Activated CD4-positive, alpha-beta T cell treated with anti-CD3 and anti-CD28 coated beads, Interleukin-2, Interleukin-6, amounts not matched to agents 100 ng/mL and 50 ng/mL, durations not matched to agents 16 hours and 8 hours (primary cell): ENCODE measurements around the gene SCARF2.
"Not testable (repeated sequence)": the region's sequence is repeated elsewhere in the genome, so short reads cannot be mapped to it uniquely, and the experiment has no call there.

ENCODE experiments used
- DNase-seq: peaks from one replicate; pipeline ENCODE4 v3.0.0-alpha.2; 2020

The SCARF2 gene

DNA sequence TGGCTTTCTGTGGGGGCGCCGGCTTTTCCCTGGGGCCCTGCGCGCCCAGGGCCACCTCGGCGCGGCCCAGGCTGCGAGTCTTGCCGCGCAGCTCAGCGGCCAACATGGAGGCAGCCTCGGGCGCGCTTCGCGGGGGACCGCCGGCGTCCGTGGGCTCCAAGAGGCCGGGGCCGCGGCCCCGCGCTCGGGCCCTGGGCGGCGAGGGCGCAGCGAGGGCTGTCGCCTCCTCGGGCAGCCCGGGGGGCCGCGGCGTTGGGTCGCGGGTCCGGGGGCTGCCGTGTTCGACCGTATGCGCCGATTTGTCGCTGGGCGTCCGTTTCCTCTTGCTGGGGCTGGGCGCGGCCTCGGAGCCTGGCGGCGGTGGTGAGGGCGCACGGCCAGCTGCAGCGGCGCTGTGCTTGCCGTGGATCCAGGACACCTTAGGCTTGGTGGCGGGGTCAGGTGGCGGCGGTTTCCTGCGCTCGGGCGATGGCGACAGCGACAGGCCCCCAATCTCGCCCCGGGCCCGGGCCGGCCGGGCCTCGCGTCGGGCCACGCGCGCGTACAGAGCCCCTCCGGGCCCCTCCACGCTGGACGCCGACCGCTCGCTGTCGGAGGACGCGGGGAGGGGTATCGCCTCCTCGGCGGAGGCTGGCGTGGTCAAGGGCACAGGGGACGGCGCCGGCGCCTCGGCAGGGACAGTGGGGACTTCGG lies 11.9 kb downstream of the SCARF2 start:
- no peak for DNase-seq

DNA sequence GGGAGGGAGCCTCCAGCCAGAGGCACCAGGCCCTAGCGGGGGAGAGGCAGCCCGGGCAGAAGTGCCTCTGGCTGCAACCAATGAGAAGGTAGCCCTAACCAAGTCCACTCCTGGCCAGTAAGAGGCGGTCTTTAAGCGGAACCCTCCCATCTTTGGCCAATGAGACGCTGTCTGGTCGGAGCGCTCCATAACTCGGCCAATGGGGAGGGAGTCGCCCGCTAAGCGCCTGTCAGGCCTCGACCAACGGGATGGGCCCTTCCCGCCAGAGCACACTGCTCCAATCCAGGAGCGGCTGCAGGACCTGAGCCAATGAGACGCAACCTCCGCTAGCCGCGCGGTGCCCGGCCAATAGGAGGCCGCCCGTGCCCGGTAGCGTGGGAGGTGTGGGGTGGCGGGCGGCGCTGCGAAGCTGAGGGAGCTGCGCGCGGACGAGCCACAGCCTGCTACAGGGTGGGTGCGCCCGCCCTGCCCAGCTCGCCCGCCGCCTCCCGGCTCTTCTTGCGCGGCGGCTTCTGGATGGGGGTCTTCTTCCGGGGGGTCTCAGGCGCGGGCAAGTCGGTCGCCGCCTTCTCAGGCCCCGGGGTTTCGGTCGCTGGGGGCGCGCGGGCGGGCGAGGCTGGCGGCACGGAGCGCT lies 12.6 kb downstream of the SCARF2 start:
- DNase-seq = peak; percentile 30

DNA sequence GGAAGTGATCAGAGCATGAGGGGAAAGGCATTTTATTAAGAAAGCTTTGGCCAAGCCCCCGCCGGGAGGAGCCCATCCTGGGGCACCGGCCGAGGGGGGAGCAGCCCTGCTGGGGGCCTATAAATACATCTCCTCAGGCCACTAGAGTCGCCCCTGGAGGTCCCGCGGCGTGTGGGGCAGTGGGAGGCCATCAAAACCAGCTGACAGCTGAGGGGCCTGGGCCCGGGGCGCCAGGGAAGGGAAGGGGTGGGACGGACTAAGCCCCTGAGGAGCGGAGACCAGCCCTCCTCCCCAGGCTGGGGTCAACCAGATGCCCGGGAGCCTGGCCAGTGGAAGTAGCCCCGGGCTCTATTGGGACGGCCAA lies 13.1 kb downstream of the SCARF2 start:
- no peak for DNase-seq

DNA sequence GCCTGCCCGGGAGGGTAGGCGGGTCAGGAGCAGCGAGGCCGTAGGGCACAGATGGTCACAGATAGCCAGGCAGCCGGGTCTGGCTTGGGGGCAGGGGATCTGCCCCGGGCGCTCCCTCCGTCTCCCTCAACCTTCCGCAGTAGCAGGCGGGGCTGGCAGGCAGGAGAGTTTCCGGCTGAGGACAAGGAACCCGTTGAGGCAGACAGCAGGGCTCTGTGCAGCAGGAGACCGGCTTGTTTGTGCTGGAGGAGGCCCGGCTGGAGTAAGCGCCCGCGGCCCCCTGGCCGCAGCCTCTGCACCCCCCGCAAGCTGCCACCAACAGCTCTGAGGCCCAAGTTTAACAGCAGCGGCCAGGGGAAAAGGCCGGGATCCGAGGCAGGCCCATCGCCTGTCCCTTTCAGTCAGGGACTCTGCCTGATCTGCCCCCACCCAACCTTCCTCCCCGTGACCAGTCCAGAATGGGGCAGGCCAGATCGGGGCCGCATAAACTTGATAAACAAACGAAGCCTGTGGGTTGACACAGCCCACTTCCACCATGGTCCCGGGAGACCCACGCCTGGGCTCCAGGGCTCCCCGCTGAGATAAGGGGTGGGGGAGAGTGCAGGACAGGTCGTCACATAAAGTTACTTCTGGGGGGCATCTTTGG lies 13.6 kb downstream of the SCARF2 start:
- DNase-seq = no peak

DNA sequence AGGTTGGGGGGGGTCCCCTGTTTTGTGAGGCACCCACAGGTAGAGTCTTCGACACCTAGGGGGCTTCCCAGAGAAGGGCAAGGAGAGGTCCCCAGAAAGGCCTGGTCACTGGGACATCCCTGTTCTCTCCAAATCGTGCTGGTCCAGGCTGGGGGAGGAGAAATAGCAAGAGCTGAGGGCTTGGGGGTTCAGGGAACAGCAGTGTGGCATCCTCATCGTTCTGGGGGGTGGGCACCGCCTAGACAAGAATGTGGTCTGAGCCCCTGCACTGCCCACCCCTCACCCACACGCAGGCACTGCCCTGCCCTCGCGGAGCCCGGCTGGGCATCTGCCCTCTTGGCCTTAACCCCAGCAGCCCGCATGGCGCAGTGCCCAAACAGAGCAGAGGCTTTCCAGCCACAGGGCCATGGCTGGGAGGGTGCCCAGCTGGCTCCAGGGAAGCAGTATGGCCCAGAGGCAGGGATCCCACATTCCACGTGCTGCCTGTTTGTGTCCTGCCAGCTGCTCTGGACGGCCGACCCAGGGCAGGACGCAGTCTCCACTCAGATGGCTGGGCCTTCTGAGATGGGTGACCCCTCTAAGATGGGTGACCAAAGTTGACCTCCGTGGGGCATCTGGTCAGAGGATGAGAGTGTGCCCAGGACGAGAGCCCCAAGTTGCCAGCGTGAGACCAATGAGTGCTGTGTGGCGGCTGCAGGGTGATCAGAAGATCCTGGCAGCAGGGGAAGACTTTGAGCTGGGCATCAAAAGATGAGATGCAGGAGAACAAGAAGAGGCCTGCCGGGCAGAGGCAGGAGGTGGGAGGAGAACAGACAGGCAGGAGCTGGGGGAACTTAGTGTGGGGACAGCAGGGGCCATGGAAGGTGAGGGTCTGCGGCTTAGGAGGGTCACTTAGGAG lies 14.4 kb downstream of the SCARF2 start:
- DNase-seq = no peak

DNA sequence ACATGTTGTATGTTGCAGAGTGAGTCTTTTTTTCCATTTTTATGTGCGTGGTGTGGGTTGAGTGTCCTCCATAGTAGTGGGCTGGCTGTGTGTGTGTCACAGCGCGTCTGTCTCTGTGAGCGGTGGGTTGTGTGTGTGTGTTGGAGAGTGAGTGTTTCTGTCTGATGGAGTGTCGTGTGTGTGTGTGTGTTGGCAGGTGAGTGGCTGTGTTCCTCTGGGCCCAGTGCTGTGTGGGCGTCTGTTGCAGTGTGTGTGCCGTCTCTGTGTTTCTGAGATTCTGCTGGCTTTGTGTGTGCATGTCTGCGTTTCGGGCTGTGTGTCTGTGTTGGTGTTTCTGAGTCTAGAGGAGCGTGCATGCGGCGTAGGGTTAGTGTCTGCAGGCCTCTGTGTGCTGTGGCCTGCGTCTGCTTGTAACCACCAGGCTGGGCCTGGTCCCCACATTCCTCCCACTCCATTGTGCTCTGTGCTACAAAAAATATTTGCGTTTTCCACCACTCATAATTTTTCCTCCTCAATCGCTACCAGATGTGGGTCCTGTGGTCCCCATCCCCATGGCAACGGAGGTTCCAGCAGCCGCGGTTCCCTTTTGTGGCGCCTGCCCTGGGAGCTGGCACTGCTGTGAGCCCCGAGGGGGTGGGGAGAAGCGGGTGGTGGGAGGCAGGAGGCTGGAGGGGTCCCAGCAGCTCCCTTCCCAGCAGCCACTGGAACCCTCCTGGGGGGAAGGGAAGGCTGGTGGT lies 15.2 kb downstream of the SCARF2 start:
- no peak for DNase-seq

DNA sequence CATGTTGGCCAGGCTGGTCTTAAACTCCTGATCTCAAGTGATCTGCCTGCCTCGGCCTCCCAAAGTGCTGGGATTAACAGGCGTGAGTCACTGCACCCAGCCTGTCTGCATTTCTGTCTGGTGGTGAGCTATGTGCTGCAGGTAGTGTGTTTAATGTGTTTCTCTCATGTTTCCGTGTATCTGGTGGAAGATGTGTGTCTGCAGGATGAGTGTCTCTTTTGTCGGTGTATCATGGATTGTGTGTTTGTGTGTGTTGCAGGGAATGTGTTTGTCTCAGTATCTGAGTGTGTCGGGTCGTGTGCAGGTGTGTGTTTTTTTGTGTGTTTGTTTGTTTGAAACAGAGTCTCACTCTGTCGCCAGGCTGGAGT lies 16.1 kb downstream of the SCARF2 start:
- no peak for DNase-seq

DNA sequence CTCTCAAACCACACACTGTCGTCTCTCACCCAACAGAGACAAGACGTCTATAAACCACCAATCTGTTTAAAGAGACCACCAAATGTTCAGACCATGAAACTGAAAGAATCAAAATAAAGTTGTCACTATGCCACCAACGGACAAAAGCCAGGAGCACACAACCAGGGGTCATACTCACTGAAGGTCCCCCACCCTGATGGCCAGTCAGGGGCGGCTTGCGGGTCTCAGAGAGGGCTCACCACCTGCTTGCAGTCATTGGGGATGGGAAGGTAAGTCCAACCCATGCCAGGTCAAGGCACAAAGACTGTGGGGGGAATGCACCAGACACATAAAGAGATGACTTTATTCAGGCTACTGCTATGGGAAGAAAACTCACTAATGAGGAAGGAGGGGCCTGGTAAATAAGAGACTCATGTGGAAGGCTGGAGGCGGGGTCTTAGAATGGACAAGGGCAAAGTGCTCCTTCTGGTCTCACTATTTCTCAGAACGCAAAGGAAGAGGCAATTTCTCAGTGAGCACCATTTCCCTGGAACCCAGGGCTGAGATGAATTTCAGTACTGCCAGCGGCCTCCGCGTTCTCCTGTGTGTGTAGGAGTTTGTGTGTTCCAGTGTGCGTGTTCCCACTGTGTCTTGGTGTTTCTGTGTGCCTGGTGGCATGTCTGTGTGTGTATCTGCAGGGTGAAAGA lies 17.3 kb downstream of the SCARF2 start:
- DNase-seq = no peak

DNA sequence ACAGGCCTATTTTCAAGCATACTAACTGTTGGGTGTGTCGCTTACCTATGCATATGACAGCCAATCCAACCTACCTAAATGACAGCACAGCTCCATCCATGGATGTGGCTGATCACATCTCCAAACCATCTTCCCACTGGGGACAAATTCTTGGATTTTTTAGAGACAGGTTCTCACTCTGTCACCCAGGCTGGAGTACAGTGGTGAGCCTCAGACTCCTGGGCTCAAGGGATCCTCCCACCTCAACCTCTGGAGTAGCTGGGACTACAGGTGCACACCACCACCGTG lies 18.0 kb downstream of the SCARF2 start:
- DNase-seq = no peak

DNA sequence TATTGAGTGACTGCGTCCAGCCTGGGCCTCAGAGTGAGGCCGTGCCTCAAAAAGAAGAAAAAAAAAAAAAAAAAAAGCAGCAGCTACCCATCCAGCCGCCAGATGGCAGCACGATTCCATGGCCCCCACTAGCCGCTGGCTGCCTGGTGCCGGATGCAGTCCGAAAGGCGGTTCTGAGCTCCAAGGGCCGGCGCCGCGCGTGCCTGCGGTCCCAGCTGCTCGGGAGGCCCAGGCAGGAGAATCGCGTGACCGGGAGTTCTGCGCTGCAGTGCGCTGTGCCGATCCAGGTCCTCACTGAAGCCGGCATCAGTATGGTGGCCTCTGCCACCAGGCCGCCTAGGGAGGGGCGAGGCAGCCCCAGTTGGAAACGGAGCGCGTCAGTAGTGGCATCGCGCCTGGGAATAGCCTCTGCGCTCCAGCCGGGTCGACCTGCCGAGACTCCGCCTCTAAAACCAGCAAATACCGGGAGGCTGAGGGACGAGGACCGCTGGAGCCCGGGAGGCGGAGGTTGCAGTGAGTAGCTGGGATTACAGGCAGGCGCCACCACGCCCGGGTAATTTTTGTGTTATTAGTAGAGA lies 19.3 kb downstream of the SCARF2 start:
- peak; percentile 79 for DNase-seq

DNA sequence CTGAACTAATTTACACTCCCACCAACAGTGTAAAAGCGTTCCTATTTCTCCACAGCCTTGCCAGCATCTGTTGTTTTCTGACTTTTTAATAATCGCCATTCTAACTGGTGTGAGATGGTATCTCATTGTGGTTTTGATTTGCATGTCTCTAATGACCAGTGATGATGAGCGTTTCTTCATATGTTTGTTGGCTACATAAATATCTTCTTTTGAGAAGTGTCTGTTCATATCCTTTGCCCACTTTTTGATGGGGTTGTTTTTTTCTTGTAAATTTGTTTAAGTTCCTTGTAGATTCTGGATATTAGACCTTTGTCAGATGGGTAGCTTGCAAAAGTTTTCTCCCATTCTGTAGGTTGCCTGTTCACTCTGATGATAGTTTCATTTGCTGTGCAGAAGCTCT lies 21.9 kb downstream of the SCARF2 start:
- DNase-seq = not testable (repeated sequence)

DNA sequence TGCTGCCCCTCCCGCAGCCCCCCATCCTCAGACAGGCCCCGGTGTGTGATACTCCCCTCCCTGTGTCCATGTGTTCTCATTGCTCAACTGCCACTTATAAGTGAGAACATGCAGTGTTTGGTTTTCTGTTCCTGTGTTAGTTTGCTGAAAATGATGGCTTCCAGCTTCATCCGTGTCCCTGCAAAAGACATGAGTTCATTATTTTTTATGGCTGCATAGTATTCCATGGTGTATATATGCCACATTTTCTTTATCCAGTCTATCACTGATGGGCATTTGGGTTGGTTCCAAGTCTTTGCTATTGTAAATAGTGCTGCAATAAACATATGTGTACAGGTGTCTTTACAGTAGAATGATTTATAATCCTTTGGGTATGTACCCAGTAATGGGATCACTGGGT lies 22.4 kb downstream of the SCARF2 start:
- not testable (repeated sequence) for DNase-seq

DNA sequence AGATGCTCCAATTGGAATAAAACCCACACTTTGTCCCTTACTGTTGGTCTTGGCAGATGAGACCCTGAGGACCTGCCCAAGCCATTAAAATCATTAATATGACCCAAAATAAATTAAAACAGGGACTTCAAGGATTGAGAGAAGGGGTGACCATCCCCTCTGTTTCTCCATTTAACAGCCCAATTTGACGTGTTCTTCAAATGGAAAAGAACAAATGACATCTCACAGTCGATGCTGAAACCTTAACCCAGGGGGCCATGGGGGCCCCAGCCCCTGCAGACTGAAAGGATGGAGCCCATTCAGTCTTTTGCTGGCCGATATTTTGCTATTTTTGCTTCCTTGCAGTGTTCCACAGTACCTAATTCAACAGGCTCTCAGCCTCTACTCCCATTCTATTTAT lies 23.2 kb downstream of the SCARF2 start:
- DNase-seq = no peak

DNA sequence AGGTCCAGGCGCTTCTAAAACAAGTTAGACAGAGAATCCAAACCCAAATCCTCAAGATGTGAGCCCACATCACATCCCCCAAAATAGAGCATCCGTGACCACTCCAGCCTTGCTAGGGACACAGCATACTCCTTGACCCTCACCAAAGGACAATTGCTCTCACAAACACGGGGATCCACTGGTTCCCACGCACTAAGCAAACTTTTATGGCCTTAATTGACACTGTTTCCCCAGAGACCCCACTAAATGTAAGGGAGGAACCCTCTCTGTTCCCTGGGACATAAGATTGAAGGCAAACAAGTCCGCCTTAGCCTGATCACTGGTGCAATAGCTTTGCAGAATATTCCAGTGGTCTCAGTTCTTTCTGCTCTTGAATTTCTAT lies 23.6 kb downstream of the SCARF2 start:
- DNase-seq = no peak

DNA sequence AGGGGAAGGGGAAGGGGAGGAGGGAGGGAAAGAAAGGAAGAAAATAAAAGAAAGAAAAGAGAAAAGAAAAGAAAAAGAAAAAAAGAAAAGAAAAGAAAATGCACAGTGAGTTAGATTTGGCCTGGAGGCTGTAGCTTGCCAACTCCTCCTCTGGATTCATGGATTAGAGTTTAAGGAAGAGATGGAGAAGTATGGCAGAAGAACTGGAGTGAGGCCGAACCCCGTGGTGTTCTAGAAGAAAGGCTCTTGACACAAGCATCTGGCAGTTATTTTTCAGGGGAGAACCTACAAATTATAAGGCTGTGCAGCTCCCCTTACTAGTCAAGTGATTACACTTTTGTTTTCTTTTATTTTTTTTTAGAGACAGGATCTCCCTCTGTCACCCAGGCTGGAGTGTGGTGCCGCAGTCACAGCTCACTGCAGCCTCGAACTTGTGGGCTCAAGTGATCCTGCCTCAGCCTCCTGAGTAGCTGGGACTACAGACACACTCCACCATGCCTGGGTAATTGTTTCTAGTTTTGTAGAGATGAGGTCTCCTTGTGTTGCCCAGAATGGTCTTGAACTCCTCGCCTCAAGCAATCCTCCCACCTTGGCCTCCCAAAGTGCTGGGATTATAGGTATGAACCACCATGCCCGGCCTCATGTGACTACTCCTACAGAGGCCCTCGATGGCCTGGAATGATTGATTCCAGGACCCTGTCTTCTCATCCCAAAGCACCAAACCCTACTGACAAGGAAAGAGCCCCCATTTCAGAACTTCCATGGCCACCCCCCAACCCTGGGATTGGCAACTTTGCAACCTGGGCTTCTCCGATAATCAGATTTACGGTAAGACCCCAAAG lies 24.2 kb downstream of the SCARF2 start:
- no peak for DNase-seq

DNA sequence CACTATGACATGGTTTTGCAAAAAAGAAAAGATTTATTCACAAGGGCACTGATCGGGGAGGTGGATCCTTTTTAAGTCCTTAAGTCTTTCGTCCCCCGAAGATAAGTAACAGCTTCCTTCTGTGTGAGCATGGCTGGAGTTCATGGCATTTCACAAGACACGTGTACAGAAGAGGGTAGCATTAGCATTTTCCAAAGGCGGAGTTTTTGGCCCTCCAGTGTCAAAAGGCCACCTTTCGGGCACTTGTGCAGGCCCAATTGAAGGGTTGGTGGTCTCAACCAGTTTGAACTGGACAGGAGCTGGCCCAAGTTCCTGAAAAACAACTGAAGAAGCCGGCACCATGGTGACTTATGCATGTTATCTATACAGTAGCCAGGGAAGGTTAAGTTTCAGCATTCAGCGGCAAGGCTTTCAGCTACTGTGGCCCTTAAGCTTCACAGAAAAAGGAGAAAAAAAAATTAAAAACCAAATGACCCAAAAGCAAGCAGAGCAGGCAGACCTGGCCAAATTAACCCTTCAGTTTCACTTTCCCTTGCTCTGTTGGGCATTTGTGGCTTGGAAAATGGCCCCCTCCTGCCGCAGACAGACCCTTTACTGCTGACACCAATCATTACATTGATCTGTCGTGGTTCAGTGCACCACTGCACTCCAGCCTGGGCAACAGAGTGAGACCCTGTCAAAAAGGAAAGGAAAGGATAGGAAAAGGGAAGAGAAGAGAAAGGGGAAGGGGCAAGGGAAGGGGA lies 25.0 kb downstream of the SCARF2 start:
- DNase-seq = no peak

DNA sequence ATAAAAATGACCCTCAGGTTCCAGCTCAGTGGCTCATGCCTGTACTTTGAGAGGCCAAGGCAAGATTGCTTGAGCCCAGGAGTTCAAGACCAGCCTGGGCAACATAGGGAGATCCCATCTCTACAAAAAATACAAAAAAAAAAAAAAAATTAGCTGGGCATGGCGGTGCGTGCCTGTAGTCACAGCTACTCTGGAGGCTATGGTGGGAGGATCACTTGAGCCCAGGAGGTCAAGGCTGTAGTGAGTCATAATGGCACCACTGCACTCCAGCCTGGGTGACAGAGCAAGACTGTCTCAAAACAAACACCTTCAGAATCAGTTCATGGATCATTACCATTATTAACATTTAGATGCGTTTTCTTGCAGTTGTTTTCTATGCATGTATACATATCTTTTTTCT lies 28.2 kb downstream of the SCARF2 start:
- DNase-seq = not testable (repeated sequence)

DNA sequence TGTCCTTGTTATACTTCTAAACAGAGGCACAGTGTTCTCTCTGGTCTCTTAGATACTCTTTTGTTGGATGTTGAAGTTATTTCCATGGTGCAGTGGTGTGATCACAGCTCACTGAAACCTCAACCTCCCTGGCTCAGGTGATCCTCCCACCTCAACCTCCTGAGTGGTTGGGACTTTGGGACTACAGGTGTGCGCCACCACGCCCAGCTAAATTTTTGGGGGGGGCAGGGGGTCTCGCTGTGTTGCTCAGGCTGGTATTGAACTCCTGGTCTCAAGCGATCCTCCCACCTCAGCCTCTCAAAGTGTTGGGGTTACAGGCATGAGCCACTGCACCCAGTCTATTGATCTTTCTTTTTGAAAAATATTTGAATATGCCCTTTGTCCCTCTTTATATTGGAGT lies 28.7 kb downstream of the SCARF2 start:
- no peak for DNase-seq

DNA sequence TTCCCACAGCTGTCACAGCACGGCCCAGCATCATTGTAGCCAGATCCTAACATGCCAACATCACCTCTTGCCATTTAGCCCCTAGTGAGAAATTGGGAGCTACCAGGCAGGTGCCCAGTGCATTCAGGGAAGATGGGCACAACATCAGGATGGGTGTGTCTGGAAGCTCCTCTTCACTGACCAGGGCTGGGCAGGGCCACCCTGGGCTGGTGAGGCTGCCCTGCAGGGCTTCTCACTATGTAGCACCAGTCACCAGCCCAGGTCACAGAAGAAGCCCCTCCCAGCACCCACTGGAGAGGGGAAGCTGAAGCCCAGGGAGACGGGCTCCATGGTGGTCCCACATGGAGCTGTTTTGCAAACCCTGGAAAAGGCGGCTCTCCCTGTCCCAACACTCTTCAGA lies 29.8 kb downstream of the SCARF2 start:
- DNase-seq = no peak

DNA sequence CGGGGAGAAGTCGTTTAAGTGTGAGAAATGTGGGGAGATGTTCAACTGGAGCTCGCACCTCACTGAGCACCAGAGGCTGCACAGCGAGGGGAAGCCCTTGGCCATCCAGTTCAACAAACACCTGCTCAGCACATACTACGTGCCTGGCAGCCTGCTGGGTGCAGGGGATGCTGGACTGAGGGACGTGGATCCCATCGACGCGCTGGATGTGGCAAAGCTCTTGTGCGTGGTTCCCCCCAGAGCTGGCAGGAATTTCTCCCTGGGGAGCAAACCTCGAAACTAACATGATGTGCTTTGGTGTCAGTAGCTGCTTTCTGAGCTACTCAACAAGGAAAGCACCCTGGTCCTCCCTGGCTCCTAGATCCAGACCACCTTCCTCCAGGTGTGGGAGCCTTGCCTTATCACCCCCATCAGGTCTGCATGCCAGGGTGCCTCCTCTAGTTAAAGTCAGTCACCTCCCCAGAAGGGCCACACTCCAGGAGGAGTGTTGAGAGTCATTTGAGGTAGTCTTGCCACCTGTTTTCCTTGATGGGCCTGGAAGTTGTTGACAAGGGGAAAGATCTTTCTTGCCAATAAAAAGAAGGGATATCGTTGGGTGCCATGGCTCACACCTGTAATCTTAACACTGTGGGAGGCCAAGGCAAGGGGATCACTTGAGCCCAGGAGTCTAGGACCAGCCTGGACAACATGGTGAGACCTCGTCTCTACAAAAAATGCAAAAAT lies 30.8 kb downstream of the SCARF2 start:
- no peak for DNase-seq
